Stimulated activated CD8-positive, alpha-beta memory T cell treated with anti-CD3 and anti-CD28 coated beads, Interleukin-2, amount 100 ng/mL, for 48 hours (primary cell): Measurements from ENCODE around the gene STAG1.
"Not testable (repeated sequence)": the region's sequence is repeated elsewhere in the genome, so short reads cannot be mapped to it uniquely, and the experiment has no call there.

ENCODE experiments used
- DNase-seq, 2 donors: peaks; one replicate each; pipeline ENCODE4 v3.0.0-alpha.2; 2020; ENCODE audit warnings: low read depth in 2 of 2

Gene STAG1

DNA sequence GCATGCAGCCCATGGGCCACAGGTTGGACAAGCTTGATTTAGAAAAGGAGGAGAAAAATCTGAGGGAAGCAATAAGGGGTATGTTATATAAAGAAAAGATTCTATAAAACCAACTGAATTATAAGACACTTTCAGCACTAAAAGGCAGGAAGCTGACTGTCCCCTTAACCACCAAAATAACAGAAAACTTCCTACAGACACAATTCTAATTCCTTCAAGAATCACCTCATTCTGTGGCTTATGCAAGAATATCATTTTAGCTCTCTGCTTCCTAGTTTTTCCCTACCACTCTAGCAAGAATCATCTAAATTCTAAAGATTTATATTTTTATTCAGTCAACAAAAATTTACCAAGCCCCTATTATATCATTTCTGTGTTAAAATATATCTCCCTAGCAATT, 6.3 kb downstream of the STAG1 start:
- DNase-seq = no peak

- no peak for DNase-seq
These were observed 11.1 kb downstream of the STAG1 start for GRCh38 chr3:136741063-136741462.

GRCh38 chr3:136740351-136740958, 11.7 kb downstream of the STAG1 start:
- no peak for DNase-seq

GRCh38 chr3:136736950-136737349, 15.2 kb downstream of the STAG1 start:
- not testable (repeated sequence) for DNase-seq

GRCh38 chr3:136735103-136735502, 17.1 kb downstream of the STAG1 start:
- DNase-seq = no peak

- DNase-seq = no peak
These were observed 17.7 kb downstream of the STAG1 start for GRCh38 chr3:136734382-136735070.

- DNase-seq = no peak
These were observed 18.8 kb downstream of the STAG1 start for GRCh38 chr3:136733317-136733833.

- DNase-seq = no peak
These were observed 20.8 kb downstream of the STAG1 start for GRCh38 chr3:136731274-136731884.

DNA sequence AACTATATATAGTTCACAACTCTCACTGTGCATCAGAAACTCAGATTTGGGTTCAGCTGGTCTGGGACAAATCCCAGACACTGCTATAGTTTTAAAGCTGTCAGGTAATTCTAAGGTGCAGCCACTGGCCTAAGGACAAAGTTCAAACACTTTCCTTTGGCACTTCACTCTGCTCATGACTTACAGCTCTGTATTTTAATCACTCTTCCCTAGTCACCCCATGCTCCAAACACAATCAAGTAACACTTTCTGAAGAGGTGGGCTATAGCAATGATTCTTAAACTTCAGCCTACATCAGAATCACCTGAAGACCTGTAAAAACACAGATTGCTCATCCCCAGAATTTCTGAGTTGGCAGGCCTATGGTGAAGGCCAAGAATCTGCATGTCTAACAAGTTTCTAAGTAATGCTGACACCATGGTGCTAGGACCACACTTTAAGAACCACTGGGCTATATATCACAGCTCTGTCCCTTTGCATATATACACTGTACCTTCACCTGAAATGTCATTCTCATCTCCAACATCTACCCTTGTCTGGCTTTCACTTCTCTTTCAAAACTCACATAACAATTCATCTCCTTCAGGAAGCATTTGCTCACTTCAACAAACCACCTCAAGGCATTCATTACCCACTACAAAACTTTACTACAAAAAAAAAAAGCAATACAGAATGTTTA, 21.4 kb downstream of the STAG1 start:
- no peak for DNase-seq

GRCh38 chr3:136728918-136729317, 23.3 kb downstream of the STAG1 start:
- DNase-seq = no peak

- DNase-seq = no peak
These were observed 23.7 kb downstream of the STAG1 start for GRCh38 chr3:136728473-136728872.

DNA sequence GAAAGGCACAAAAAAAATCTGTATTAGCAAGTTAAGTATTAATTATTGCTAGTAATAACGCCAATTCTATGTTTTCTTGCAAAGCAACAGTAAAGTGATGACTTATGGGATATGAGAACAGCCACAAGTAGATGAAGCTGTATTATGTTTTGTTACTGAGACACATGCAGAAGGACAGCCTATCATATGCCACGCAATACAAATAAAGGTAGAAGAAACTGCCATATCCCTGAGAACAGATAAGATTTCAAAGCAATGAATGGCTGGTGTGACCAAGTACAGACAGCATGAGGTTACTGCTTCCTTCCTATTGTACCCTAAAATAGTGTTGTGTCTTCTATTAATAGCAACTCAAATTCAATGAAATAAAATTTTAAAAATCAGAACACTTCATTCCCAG, 26.7 kb downstream of the STAG1 start:
- no peak for DNase-seq

DNA sequence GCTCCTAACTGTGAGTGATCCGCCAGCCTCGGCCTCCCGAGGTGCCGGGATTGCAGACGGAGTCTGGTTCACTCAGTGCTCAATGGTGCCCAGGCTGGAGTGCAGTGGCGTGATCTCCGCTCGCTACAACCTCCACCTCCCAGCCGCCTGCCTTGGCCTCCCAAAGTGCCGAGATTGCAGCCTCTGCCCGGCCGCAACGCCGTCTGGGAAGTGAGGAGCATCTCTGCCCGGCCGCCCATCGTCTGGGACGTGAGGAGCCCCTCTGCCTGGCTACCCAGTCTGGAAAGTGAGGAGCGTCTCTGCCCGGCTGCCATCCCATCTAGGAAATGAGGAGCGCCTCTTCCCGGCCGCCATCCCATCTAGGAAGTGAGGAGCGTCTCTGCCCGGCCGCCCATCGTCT, 29.3 kb downstream of the STAG1 start:
- DNase-seq = not testable (repeated sequence)

DNA sequence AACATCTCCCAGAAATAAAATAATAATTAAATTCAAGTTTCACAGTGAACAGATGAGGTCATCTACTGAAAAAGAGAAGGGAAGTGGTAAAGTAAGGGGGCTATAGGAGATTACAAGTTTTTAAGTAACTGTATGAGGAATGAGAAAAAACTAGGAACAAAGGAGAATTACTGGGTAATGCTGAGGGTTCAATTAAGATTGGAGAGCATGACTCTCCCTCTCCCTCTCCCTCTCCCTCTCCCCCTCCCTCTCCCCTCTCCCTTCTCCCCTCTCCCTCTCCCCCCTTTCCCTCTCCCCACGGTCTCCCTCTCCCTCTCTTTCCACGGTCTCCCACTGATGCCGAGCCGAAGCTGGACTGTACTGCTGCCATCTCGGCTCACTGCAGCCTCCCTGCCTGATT, 29.8 kb downstream of the STAG1 start:
- DNase-seq = not testable (repeated sequence)

- no peak for DNase-seq
These were observed 32.1 kb downstream of the STAG1 start for GRCh38 chr3:136720091-136720490.

GRCh38 chr3:136716629-136717028, 35.5 kb downstream of the STAG1 start:
- no peak for DNase-seq

GRCh38 chr3:136714020-136714419, 38.2 kb downstream of the STAG1 start:
- no peak for DNase-seq

GRCh38 chr3:136712941-136713340, 39.2 kb downstream of the STAG1 start:
- no peak for DNase-seq

- not testable (repeated sequence) for DNase-seq
These were observed 40.3 kb downstream of the STAG1 start for GRCh38 chr3:136711888-136712287.

- no peak for DNase-seq
These were observed 40.9 kb downstream of the STAG1 start for GRCh38 chr3:136711277-136711676.

GRCh38 chr3:136709775-136710174, 42.4 kb downstream of the STAG1 start:
- not testable (repeated sequence) for DNase-seq

DNA sequence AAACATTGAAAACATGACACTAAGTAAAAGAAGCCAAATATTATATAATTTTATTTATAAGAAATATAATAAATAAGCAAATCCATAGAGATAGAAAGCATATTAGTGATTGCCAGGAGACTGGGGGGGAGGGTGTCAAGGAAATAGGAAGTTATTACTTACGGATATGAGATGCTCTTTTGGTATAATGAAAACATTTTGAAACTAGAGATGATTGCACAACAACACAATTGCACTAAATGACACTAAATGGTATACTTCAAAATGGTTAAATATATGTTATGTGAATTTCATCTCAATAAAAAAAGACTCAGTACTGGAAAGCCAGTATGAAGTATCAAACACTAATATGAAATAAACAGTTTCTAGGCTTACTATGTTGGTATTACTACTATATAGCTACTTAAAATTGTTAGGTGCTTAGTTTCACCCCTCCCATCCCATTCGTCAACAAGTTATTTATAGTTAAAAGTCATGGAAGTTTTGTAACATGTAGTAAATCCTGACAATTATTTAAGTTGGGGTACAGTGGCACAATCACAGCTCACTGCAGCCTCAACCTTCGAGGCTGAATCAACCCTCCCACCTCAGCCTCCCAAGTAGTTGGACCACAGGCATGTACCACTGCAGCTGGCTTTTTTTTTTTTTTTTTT, 43.7 kb downstream of the STAG1 start:
- no peak for DNase-seq
